Stimulated activated CD4-positive, alpha-beta T cell treated with anti-CD3 and anti-CD28 coated beads, Interleukin-4, amount 100 ng/mL, for 48 hours (primary cell): ENCODE measurements around the gene BMP7.

Experiments used
- DNase-seq, 2 donors: peaks; one replicate each; pipeline ENCODE4 v3.0.0-alpha.2; 2020; ENCODE audit warnings: low read depth in 2 of 2

The BMP7 gene

GRCh38 chr20:57190536-57191264, 75.7 kb downstream of the BMP7 start:
- DNase-seq = no peak

- DNase-seq = no peak
Observed at GRCh38 chr20:57189713-57190112, 76.7 kb downstream of the BMP7 start.

- no peak for DNase-seq
Observed at GRCh38 chr20:57188576-57189079, 77.8 kb downstream of the BMP7 start.

GRCh38 chr20:57188056-57188455, 78.4 kb downstream of the BMP7 start:
- DNase-seq = no peak

- DNase-seq = no peak
Observed at GRCh38 chr20:57187068-57187634, 79.3 kb downstream of the BMP7 start.

- no peak for DNase-seq
Observed at GRCh38 chr20:57186192-57186591, 80.2 kb downstream of the BMP7 start.

- DNase-seq = no peak
Observed at GRCh38 chr20:57185188-57185743, 81.2 kb downstream of the BMP7 start.

- no peak for DNase-seq
Observed at GRCh38 chr20:57183457-57184009, 82.9 kb downstream of the BMP7 start.

GRCh38 chr20:57181639-57182038, 84.8 kb downstream of the BMP7 start:
- no peak for DNase-seq

GRCh38 chr20:57180954-57181353, 85.5 kb downstream of the BMP7 start:
- DNase-seq = no peak

GRCh38 chr20:57180387-57180786, 86.1 kb downstream of the BMP7 start:
- no peak for DNase-seq

- DNase-seq = no peak
Observed at GRCh38 chr20:57179265-57179664, 87.2 kb downstream of the BMP7 start.

GRCh38 chr20:57178582-57179111, 87.8 kb downstream of the BMP7 start:
- no peak for DNase-seq

- no peak for DNase-seq
Observed at GRCh38 chr20:57177636-57178280, 88.7 kb downstream of the BMP7 start.

GRCh38 chr20:57176842-57177241, 89.6 kb downstream of the BMP7 start:
- no peak for DNase-seq

GRCh38 chr20:57175397-57176010, 90.9 kb downstream of the BMP7 start:
- DNase-seq = no peak

- no peak for DNase-seq
Observed at GRCh38 chr20:57174737-57175136, 91.7 kb downstream of the BMP7 start.

- DNase-seq = no peak
Observed at GRCh38 chr20:57173986-57174385, 92.5 kb downstream of the BMP7 start.

GRCh38 chr20:57173041-57173440, 93.4 kb downstream of the BMP7 start:
- DNase-seq = no peak

GRCh38 chr20:57170343-57170742, 96.1 kb downstream of the BMP7 start:
- DNase-seq = no peak

GRCh38 chr20:57169162-57169561, 97.3 kb downstream of the BMP7 start:
- DNase-seq = no peak
